Measurements from ENCODE around the gene LRFN5. TPM values are rescaled to one million over a fixed set of nuclear protein-coding genes. Genes with fewer than 3 reads are reported as not detected.

Gene LRFN5
- total and polyA plus RNA-seq, 10 of the 15 experiments (the other 5 are each of a cell fraction or from before 2014, with no cell fraction given), result 0.06 to 1.2 TPM; not detected in 8

- ChIA-PET CTCF (no interaction called here), RAD21 (ENCODE audit: unreplicated experiment) (no interaction called here), POLR2A (no interaction called here), SMC1A (ENCODE audit: uncharacterized antibody, unreplicated experiment) (no interaction called here)
- Histone ChIP-seq H3K27me3 (replicated peaks in 1 of 2; ENCODE audit: control insufficient read depth in 2 of 2, insufficient read depth in 2 of 2, low read length in 1 of 2) (peaks cover 10 to 13% of the 10 kb centered on the region in 2 experiments), H4K20me1 (ENCODE audit: control insufficient read depth, insufficient read depth) (no peaks in the 10 kb centered on the region), H3K36me3 (ENCODE audit: control insufficient read depth in 2 of 2, insufficient read depth in 2 of 2, low read length in 1 of 2) (no peaks in the 10 kb centered on the region), H3K9ac (ENCODE audit: control insufficient read depth, insufficient read depth, low read length) (no peak overlapping the region), H3K79me2 (ENCODE audit: control insufficient read depth, insufficient read depth, low read length) (no peaks in the 10 kb centered on the region), H3K27ac (ENCODE audit: control insufficient read depth, insufficient read depth) (no peak overlapping the region), H2AFZ (ENCODE audit: control insufficient read depth, low read depth, low read length) (no peak overlapping the region), H3K9me3 (replicated peaks; ENCODE audit: control insufficient read depth, insufficient read depth, low read length) (no peaks in the 10 kb centered on the region; the same call in 2 of the 3 replicates), H3K4me3 (no peak overlapping the region), H3K4me2 (ENCODE audit: control insufficient read depth, insufficient read depth) (no peak overlapping the region), H3K4me1 (ENCODE audit: control insufficient read depth, insufficient read depth, low read length) (no peaks in the 10 kb centered on the region)
- 5% methylated on average over 23 of the region's 23 CpGs for WGBS (ENCODE audit: insufficient coverage, insufficient replicate concordance, low lambda C conversion rate, missing lambda C conversion rate)
- intact Hi-C loops (cut with micrococcal nuclease; ENCODE audit: unreplicated experiment), result loop anchor here (10.0 kb wide), 1 partner anchor 321 kb away; no protein-coding TSS in a partner anchor
- FAIRE-seq (no peak), DNase-seq (ENCODE audit: low read depth, low spot score) (no peak), ATAC-seq (no peak; the same call in 2 of the 3 replicates)
- in situ Hi-C loops (cut with MboI), result loop anchor here (25.0 kb wide), 1 partner anchor 1618 kb away; no protein-coding TSS in a partner anchor
- BruUV-seq (replicated peaks), result no TSS peak
- TF ChIP-seq STAT1 (conservative IDR thresholded peaks at IDR 0.05) (no peak), PML (IDR thresholded peaks at IDR 0.05; ENCODE audit: low read length) (no peak), NFYA (IDR thresholded peaks at IDR 0.05; ENCODE audit: borderline replicate concordance, low read depth, low read length) (no peak), EGR1 (IDR thresholded peaks at IDR 0.05; ENCODE audit: borderline replicate concordance in 1 of 2, low read depth in 2 of 2, low read length in 2 of 2) (no peak), NBN (IDR thresholded peaks at IDR 0.05) (no peak), MYC (IDR thresholded peaks at IDR 0.05; ENCODE audit: insufficient read depth, insufficient read length, insufficient replicate concordance, low read length, severe bottlenecking) (no peak), USF1 (IDR thresholded peaks at IDR 0.05; ENCODE audit: borderline replicate concordance, extremely low read length, insufficient read depth, low read depth, low read length) (no peak), ZBTB11 (CRISPR knock-in tag; IDR thresholded peaks at IDR 0.05) (no peak), ATF3 (IDR thresholded peaks at IDR 0.05; ENCODE audit: borderline replicate concordance, extremely low read depth, low read depth, low read length) (no peak), NFXL1 (IDR thresholded peaks at IDR 0.05; ENCODE audit: borderline replicate concordance) (no peak), NFYB (IDR thresholded peaks at IDR 0.05; ENCODE audit: insufficient read depth, low read depth, low read length) (no peak), ASH2L (IDR thresholded peaks at IDR 0.05; ENCODE audit: borderline replicate concordance, low read depth) (no peak), BCLAF1 (IDR thresholded peaks at IDR 0.05) (no peak)
Observed at GRCh38 chr14:41605550-41606281, 960 bp upstream of the LRFN5 start.

Data from GM12878 (cell line).